Measurements from ENCODE around the gene E2F2.
A peak's percentile ranks its signal among the peaks of the same experiment; 100 is the strongest.
"Not testable (repeated sequence)": the region's sequence is repeated elsewhere in the genome, so short reads cannot be mapped to it uniquely, and the experiment has no call there.

Gene E2F2

GRCh38 chr1:23553231-23554126 is 22.4 kb upstream of the E2F2 start:
- DNase-seq, result no peak
- in situ Hi-C loops (cut with MboI; ENCODE audit: low pct_unique_long_range_greater_than_20kb, low sequenced_read_pairs), result no loop called here

- in situ Hi-C loops (cut with MboI; ENCODE audit: low pct_unique_long_range_greater_than_20kb, low sequenced_read_pairs), result no loop called here
These were observed 20.8 kb upstream of the E2F2 start for GRCh38 chr1:23551849-23552248.

GRCh38 chr1:23548704-23549143 is 17.7 kb upstream of the E2F2 start:
- in situ Hi-C loops (cut with MboI; ENCODE audit: low pct_unique_long_range_greater_than_20kb, low sequenced_read_pairs), result loop anchor here (10.0 kb wide), 1 partner anchor 86 kb away; no protein-coding TSS in a partner anchor
- no peak for DNase-seq

More at GRCh38 chr1:23551849-23552248, 20.8 kb upstream of the E2F2 start:
- no peak for DNase-seq

- in situ Hi-C loops (cut with MboI; ENCODE audit: low pct_unique_long_range_greater_than_20kb, low sequenced_read_pairs), result loop anchor here (10.0 kb wide), 1 partner anchor 88 kb away; no protein-coding TSS in a partner anchor
- DNase-seq, result no peak
These were observed 16.0 kb upstream of the E2F2 start for GRCh38 chr1:23546897-23547584.

GRCh38 chr1:23545851-23546250 is 14.8 kb upstream of the E2F2 start:
- DNase-seq, result no peak

GRCh38 chr1:23544444-23545389 is 13.7 kb upstream of the E2F2 start:
- DNase-seq, result peak; percentile 79
- in situ Hi-C loops (cut with MboI; ENCODE audit: low pct_unique_long_range_greater_than_20kb, low sequenced_read_pairs), result loop anchor here (10.0 kb wide), 1 partner anchor 90 kb away; no protein-coding TSS in a partner anchor

More at GRCh38 chr1:23545851-23546250, 14.8 kb upstream of the E2F2 start:
- in situ Hi-C loops (cut with MboI; ENCODE audit: low pct_unique_long_range_greater_than_20kb, low sequenced_read_pairs), result loop anchor here (10.0 kb wide), 1 partner anchor 89 kb away; no protein-coding TSS in a partner anchor

GRCh38 chr1:23543707-23544443 is 12.8 kb upstream of the E2F2 start:
- in situ Hi-C loops (cut with MboI; ENCODE audit: low pct_unique_long_range_greater_than_20kb, low sequenced_read_pairs), result loop anchor here (10.0 kb wide), 1 partner anchor 91 kb away; no protein-coding TSS in a partner anchor
- no peak for DNase-seq

- DNase-seq, result not testable (repeated sequence)
- in situ Hi-C loops (cut with MboI; ENCODE audit: low pct_unique_long_range_greater_than_20kb, low sequenced_read_pairs), result loop anchor here (10.0 kb wide), 1 partner anchor 92 kb away; no protein-coding TSS in a partner anchor
These were observed 11.9 kb upstream of the E2F2 start for GRCh38 chr1:23542940-23543339.

- in situ Hi-C loops (cut with MboI; ENCODE audit: low pct_unique_long_range_greater_than_20kb, low sequenced_read_pairs), result loop anchor here (10.0 kb wide), 1 partner anchor 95 kb away; no protein-coding TSS in a partner anchor
- peak; percentile 100 for DNase-seq
These were observed 8.7 kb upstream of the E2F2 start for GRCh38 chr1:23539698-23540266.

GRCh38 chr1:23537296-23537973 is 6.4 kb upstream of the E2F2 start:
- no peak for DNase-seq
- in situ Hi-C loops (cut with MboI; ENCODE audit: low pct_unique_long_range_greater_than_20kb, low sequenced_read_pairs), result no loop called here

GRCh38 chr1:23533246-23534023 is 2.4 kb upstream of the E2F2 start:
- in situ Hi-C loops (cut with MboI; ENCODE audit: low pct_unique_long_range_greater_than_20kb, low sequenced_read_pairs), result no loop called here
- peak; percentile 81 for DNase-seq

GRCh38 chr1:23531562-23532094 is 595 bp upstream of the E2F2 start:
- no peak for DNase-seq

GRCh38 chr1:23530087-23530746 is 816 bp downstream of the E2F2 start:
- DNase-seq, result no peak
- in situ Hi-C loops (cut with MboI; ENCODE audit: low pct_unique_long_range_greater_than_20kb, low sequenced_read_pairs), result no loop called here

More at GRCh38 chr1:23531562-23532094, 595 bp upstream of the E2F2 start:
- in situ Hi-C loops (cut with MboI; ENCODE audit: low pct_unique_long_range_greater_than_20kb, low sequenced_read_pairs), result no loop called here

- in situ Hi-C loops (cut with MboI; ENCODE audit: low pct_unique_long_range_greater_than_20kb, low sequenced_read_pairs), result no loop called here
- no peak for DNase-seq
These were observed 1.6 kb downstream of the E2F2 start for GRCh38 chr1:23529146-23530086.

Measured in KBM-7 (cell line).